GM12878 (cell line): Measurements from ENCODE around the gene TP73. TPM values are rescaled to one million over a fixed set of nuclear protein-coding genes. Genes with fewer than 3 reads are reported as not detected.

ENCODE experiments used
- ATAC-seq: fragments of 200-7000 bp; cut with Tn5 transposase; 3 replicates; pipeline ENCODE4 v1.9.1; 2020; ENCODE audit warnings: mild to moderate bottlenecking, moderate library complexity
- BruUV-seq: library from RNA; stranded (reverse); fragments of 400-500 nt; replicated peaks from 2 replicates; lab custom pipeline; 2021; lab: Mats Ljungman, UMichigan
- CTCF ChIA-PET: fragments of 300-600 bp; sonication (Branson Sonifier 250); formaldehyde crosslinking; extraction: SDS; loops from one replicate; lab custom pipeline; 2021; ENCODE audit warnings: inconsistent platforms; lab: Yijun Ruan, JAX
- POLR2A ChIA-PET: fragments of 350-600 bp; formaldehyde crosslinking; extraction: SDS; loops from one replicate; lab custom pipeline; 2021; ENCODE audit warnings: inconsistent platforms; lab: Charles Lee
- RAD21 ChIA-PET: fragments of 300-600 bp; sonication (Branson Sonifier 250); formaldehyde crosslinking; loops from one replicate; lab custom pipeline; 2023; ENCODE audit warnings: antibody characterized with exemption; ENCODE audit not compliant: unreplicated experiment; lab: Charles Lee
- SMC1A ChIA-PET: fragments of 300-600 bp; sonication (Branson Sonifier 250); formaldehyde crosslinking; loops from one replicate; lab custom pipeline; 2023; ENCODE audit not compliant: unreplicated experiment, uncharacterized antibody; lab: Charles Lee
- DNase-seq: peaks from one replicate; pipeline ENCODE4 v3.0.0-alpha.2; 2011; ENCODE audit warnings: low read depth, low spot score
- FAIRE-seq: peaks from 3 replicates; lab custom pipeline; 2011; peaks lifted over from hg19 to GRCh38; lab: Jason Lieb, UNC
- H2AFZ ChIP-seq: 2 replicates; pipeline ENCODE4 v1.6.0; 2011; ENCODE audit warnings: low read depth, low read length, control low read depth; ENCODE audit not compliant: control insufficient read depth
- H3K27ac ChIP-seq: 2 replicates; pipeline ENCODE4 v1.5.1; 2011; ENCODE audit warnings: control low read depth; ENCODE audit not compliant: control insufficient read depth, insufficient read depth
- H3K27me3 ChIP-seq, 2 experiments: replicated peaks in 1 of 2; 2 replicates each; pipeline versions ENCODE4 v1.6.0 to v1.6.1; 2011; ENCODE audit warnings: low read length in 1 of 2; ENCODE audit not compliant: control insufficient read depth in 2 of 2, insufficient read depth in 2 of 2
- H3K36me3 ChIP-seq, 2 experiments: 2 replicates each; pipeline ENCODE4 v1.5.1; 2011; ENCODE audit warnings: low read length in 1 of 2; ENCODE audit not compliant: control insufficient read depth in 2 of 2, insufficient read depth in 2 of 2
- H3K4me1 ChIP-seq: 2 replicates; pipeline ENCODE4 v1.6.1; 2011; ENCODE audit warnings: mild to moderate bottlenecking, low read length, moderate library complexity, mixed read lengths; ENCODE audit not compliant: control insufficient read depth, insufficient read depth
- H3K4me2 ChIP-seq: 2 replicates; pipeline ENCODE4 v1.6.0; 2011; ENCODE audit warnings: control low read depth; ENCODE audit not compliant: control insufficient read depth, insufficient read depth
- H3K4me3 ChIP-seq: fragments of 200-600 bp; sonication (generic); 2 replicates; pipeline ENCODE4 v1.5.1; 2016
- H3K79me2 ChIP-seq: 2 replicates; pipeline ENCODE4 v1.6.0; 2011; ENCODE audit warnings: low read length; ENCODE audit not compliant: control insufficient read depth, insufficient read depth
- H3K9ac ChIP-seq: 2 replicates; pipeline ENCODE4 v1.8.0; 2011; ENCODE audit warnings: low read length, control low read depth, mixed read lengths; ENCODE audit not compliant: control insufficient read depth, insufficient read depth
- H3K9me3 ChIP-seq: replicated peaks from 3 replicates; pipeline ENCODE4 v1.5.1; 2011; ENCODE audit warnings: mild to moderate bottlenecking, low read length; ENCODE audit not compliant: control insufficient read depth, insufficient read depth
- H4K20me1 ChIP-seq: 2 replicates; pipeline ENCODE4 v1.6.0; 2011; ENCODE audit not compliant: control insufficient read depth, insufficient read depth
- GATAD2B ChIP-seq: fragments of 450-650 bp; conservative IDR thresholded peaks from 2 replicates; pipeline ENCODE4 v1.6.1; 2017; ENCODE audit warnings: low read depth, mild to moderate bottlenecking, moderate library complexity
- MEF2B ChIP-seq: fragments of 450-650 bp; IDR thresholded peaks from 2 replicates; pipeline ENCODE4 v1.6.1; 2018; ENCODE audit warnings: mild to moderate bottlenecking, moderate library complexity; ENCODE audit not compliant: partially characterized antibody, poor library complexity, severe bottlenecking
- MTA3 ChIP-seq: IDR thresholded peaks from 2 replicates; pipeline ENCODE4 v1.6.1; 2012; ENCODE audit warnings: low read length, inconsistent platforms, borderline replicate concordance
- NFYA ChIP-seq: IDR thresholded peaks from 2 replicates; pipeline ENCODE4 v1.6.1; 2011; ENCODE audit warnings: low read depth, mild to moderate bottlenecking, low read length, improper control_type of control experiment, borderline replicate concordance
- SP1 ChIP-seq: IDR thresholded peaks from one replicate; pipeline ENCODE4 v1.6.1; 2011; ENCODE audit warnings: low read depth, low read length
- SREBF2 ChIP-seq: IDR thresholded peaks from 2 replicates; pipeline ENCODE4 v1.6.1; 2012; ENCODE audit warnings: mild to moderate bottlenecking, low read length
- SUZ12 ChIP-seq: fragments of 200-600 bp; sonication (generic); IDR thresholded peaks from one replicate; pipeline ENCODE4 v1.6.1; 2018; ENCODE audit warnings: antibody characterized with exemption, mild to moderate bottlenecking; ENCODE audit not compliant: unreplicated experiment
- TCF7 ChIP-seq: IDR thresholded peaks from 2 replicates; pipeline ENCODE4 v1.6.1; 2014; ENCODE audit warnings: antibody characterized with exemption, borderline replicate concordance
- ZNF207 ChIP-seq: fragments of 450-650 bp; IDR thresholded peaks from 2 replicates; pipeline ENCODE4 v1.6.1; 2014; ENCODE audit warnings: antibody characterized with exemption, mild to moderate bottlenecking, borderline replicate concordance
- ZNF24 ChIP-seq: fragments of 450-650 bp; IDR thresholded peaks from 2 replicates; pipeline ENCODE4 v1.6.1; 2017; ENCODE audit warnings: antibody characterized with exemption, mild to moderate bottlenecking
- ZSCAN29 ChIP-seq: fragments of 450-650 bp; IDR thresholded peaks from 2 replicates; pipeline ENCODE4 v1.6.1; 2017; ENCODE audit warnings: mild to moderate bottlenecking, moderate library complexity
- WGBS: methylation state at CpG from one replicate; pipeline ENCODE4 v1.1.6; 2016; ENCODE audit warnings: low lambda C conversion rate; ENCODE audit not compliant: insufficient replicate concordance, insufficient coverage; ENCODE audit errors: missing lambda C conversion rate; 5-methylcytosine and 5-hydroxymethylcytosine counted together
- in situ Hi-C: fragments of 300-500 bp; cut with MboI; formaldehyde crosslinking; loops from 9 replicates; pipeline ENCODE4 v1.14.3; 2018; ENCODE audit warnings: mixed read lengths
- intact Hi-C: fragments of 100-400 bp; cut with micrococcal nuclease; formaldehyde crosslinking; loops from one replicate; pipeline ENCODE4 v1.14.2; 2022; ENCODE audit not compliant: unreplicated experiment
- polyA plus RNA-seq, 11 experiments: library from polyadenylated mRNA; depleted of rRNA in 4 of 11; unstranded in 6 of 11; stranded (reverse) in 5 of 11; fragments of >200 nt; fragmentation: Nextera tagmentation in 4 of 11; fragmentation: Illumina TruSeq in 1 of 11; extraction: Ambion mirVana in 4 of 11; extraction: Trizol in 1 of 11; gene quantifications; 1 replicate in 1 of 11; 2 replicates in 10 of 11; pipeline versions ENCODE4 v1.2.1 to v1.2.3, GENCODE V29; 2011 to 2016; ENCODE audit warnings: inconsistent platforms in 2 of 11, missing spikeins in 2 of 11, low read depth in 1 of 11
- total RNA-seq, 4 experiments: library from RNA; depleted of rRNA in 3 of 4; stranded (reverse); fragments of >200 nt in 3 of 4; fragmentation: Illumina TruSeq in 1 of 4; extraction: Trizol in 1 of 4; gene quantifications; 2 replicates each; pipeline versions ENCODE4 v1.2.1 to v1.2.3, GENCODE V29; 2013 to 2021
- TF ChIP-seq, protein P1 (sequence below): fragments of 450-650 bp; formaldehyde crosslinking; IDR thresholded peaks from 2 replicates; pipeline ENCODE4 v1.5.0; 2022; ENCODE audit warnings: mild to moderate bottlenecking, missing genetic modification characterization
- TF ChIP-seq, protein P2 (sequence below): fragments of 450-650 bp; conservative IDR thresholded peaks from 2 replicates; pipeline ENCODE4 v1.6.1; 2017; ENCODE audit warnings: mild to moderate bottlenecking, moderate library complexity

The TP73 gene
- total and polyA plus RNA-seq, 10 of the 15 experiments (the other 5 are each of a cell fraction or from before 2014, with no cell fraction given), result 0.08 to 54.2 (median 14.9) TPM

GRCh38 chr1:3743421-3743820, 91.1 kb downstream of the TP73 start:
- FAIRE-seq, result no peak
- Histone ChIP-seq H3K79me2 (no peaks in the 10 kb centered on the region), H3K27me3 (no peaks in the 10 kb centered on the region), H3K4me1 (peaks cover 11% of the 10 kb centered on the region), H3K27ac (no peak overlapping the region), H4K20me1 (no peaks in the 10 kb centered on the region), H3K36me3 (peaks cover 2 to 3% of the 10 kb centered on the region in 2 experiments; a peak in 3 of 4 replicates), H3K9ac (no peak overlapping the region), H2AFZ (no peak overlapping the region)
- 72% methylated on average over 4 of the region's 4 CpGs for WGBS
- CTCF ChIA-PET, result no interaction called here
- in situ Hi-C loops, result no loop called here
- POLR2A ChIA-PET, result no interaction called here
- no peak for DNase-seq
- intact Hi-C loops, result no loop called here
- SMC1A ChIA-PET, result no interaction called here
- TF ChIP-seq ZSCAN29, result no peak
- TF ChIP-seq, protein P1, sequence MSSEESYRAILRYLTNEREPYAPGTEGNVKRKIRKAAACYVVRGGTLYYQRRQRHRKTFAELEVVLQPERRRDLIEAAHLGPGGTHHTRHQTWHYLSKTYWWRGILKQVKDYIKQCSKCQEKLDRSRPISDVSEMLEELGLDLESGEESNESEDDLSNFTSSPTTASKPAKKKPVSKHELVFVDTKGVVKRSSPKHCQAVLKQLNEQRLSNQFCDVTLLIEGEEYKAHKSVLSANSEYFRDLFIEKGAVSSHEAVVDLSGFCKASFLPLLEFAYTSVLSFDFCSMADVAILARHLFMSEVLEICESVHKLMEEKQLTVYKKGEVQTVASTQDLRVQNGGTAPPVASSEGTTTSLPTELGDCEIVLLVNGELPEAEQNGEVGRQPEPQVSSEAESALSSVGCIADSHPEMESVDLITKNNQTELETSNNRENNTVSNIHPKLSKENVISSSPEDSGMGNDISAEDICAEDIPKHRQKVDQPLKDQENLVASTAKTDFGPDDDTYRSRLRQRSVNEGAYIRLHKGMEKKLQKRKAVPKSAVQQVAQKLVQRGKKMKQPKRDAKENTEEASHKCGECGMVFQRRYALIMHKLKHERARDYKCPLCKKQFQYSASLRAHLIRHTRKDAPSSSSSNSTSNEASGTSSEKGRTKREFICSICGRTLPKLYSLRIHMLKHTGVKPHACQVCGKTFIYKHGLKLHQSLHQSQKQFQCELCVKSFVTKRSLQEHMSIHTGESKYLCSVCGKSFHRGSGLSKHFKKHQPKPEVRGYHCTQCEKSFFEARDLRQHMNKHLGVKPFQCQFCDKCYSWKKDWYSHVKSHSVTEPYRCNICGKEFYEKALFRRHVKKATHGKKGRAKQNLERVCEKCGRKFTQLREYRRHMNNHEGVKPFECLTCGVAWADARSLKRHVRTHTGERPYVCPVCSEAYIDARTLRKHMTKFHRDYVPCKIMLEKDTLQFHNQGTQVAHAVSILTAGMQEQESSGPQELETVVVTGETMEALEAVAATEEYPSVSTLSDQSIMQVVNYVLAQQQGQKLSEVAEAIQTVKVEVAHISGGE (CRISPR knock-in tag), result no peak
- no peak for TF ChIP-seq TCF7
- no peak for TF ChIP-seq ZNF207
- TF ChIP-seq ZNF24, result no peak
- TF ChIP-seq MEF2B, result no peak
- TF ChIP-seq GATAD2B, result no peak
- no peak for TF ChIP-seq NFYA
- TF ChIP-seq SP1, result no peak
- TF ChIP-seq SREBF2, result no peak
- TF ChIP-seq, protein P2, sequence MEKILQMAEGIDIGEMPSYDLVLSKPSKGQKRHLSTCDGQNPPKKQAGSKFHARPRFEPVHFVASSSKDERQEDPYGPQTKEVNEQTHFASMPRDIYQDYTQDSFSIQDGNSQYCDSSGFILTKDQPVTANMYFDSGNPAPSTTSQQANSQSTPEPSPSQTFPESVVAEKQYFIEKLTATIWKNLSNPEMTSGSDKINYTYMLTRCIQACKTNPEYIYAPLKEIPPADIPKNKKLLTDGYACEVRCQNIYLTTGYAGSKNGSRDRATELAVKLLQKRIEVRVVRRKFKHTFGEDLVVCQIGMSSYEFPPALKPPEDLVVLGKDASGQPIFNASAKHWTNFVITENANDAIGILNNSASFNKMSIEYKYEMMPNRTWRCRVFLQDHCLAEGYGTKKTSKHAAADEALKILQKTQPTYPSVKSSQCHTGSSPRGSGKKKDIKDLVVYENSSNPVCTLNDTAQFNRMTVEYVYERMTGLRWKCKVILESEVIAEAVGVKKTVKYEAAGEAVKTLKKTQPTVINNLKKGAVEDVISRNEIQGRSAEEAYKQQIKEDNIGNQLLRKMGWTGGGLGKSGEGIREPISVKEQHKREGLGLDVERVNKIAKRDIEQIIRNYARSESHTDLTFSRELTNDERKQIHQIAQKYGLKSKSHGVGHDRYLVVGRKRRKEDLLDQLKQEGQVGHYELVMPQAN, result no peak
- no peak for TF ChIP-seq MTA3
- no peak for TF ChIP-seq SUZ12
- TF ChIP-seq, all 136 proteins: peak for 0
- no peak for ATAC-seq
- RAD21 ChIA-PET, result no interaction called here
- Histone ChIP-seq H3K9me3 (no peaks in the 10 kb centered on the region), H3K4me2 (no peak overlapping the region), H3K4me3 (no peak overlapping the region)
- no TSS peak for BruUV-seq
